ENCODE results near the gene MR1.

Gene MR1

DNA sequence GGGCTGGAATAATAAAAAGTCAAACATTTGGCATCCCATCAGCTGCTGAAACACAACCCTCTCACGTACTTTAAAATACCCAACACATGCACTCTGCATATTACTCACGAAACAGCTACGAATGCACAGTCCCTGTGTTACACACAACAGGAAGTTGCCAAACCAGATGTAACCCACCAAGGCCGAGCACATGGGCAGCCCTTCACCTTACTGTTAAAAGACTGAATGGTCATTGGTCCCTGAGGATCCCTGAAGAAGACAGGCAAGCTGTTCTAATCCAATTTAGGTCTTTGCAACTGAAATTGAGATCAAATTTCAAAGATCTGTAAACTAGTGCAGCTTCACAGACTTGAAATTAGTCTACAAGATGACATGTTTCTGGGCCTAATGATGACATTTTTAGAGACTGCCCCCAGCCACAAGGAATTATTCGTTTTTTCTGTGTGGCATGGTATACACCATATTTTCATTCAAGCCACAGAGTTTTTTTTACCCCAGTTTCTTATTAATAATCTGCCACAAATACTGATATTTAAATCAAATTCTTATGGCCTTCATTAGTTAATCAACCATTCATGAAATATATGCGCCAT lies 29.1 kb downstream of the MR1 start:
- in situ Hi-C loops (cut with MboI; ENCODE audit: low sequenced_read_pairs) = no loop called here

- in situ Hi-C loops (cut with MboI; ENCODE audit: low sequenced_read_pairs) = no loop called here
Observed at GRCh38 chr1:181064011-181064623, 30.3 kb downstream of the MR1 start.

- in situ Hi-C loops (cut with MboI; ENCODE audit: low sequenced_read_pairs) = no loop called here
Observed at GRCh38 chr1:181064702-181065101, 30.9 kb downstream of the MR1 start.

GRCh38 chr1:181073638-181074037 lies 39.9 kb downstream of the MR1 start:
- in situ Hi-C loops (cut with MboI; ENCODE audit: low sequenced_read_pairs) = no loop called here

GRCh38 chr1:181075766-181076350 lies 42.1 kb downstream of the MR1 start:
- in situ Hi-C loops (cut with MboI; ENCODE audit: low sequenced_read_pairs) = no loop called here

- in situ Hi-C loops (cut with MboI; ENCODE audit: low sequenced_read_pairs) = no loop called here
Observed at GRCh38 chr1:181076852-181077251, 43.1 kb downstream of the MR1 start.

DNA sequence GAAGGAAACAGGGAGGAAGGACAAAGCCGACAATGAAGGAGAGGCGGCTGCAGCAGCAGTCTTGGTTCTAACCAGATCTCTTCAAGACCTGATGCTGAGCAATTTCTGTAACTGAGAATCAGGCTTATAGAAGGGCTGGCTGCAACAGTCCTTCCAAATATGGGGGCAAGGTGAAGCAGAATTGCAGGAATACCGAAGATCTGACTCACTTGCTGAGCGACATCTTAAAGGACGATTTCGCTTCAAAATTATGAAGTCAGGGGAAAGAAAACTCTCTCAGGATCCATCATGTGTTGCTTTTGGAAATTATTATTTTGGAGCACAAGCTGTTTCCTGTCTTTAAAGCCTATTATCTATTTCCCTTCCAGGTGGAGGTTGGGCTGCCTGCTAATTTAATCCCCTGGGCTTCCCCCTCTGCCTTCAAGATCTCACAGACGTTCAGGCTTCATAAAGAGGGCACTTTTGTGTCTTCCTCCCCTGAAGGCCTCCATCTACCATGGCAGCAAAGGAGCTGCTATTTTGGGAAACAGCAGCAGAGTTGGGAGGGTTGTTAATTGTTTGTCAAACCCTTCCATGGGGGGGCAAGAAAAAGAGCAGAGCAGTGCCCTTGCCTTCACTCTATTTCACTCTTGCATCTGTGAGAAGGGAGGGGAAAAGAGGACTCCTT lies 43.9 kb downstream of the MR1 start:
- in situ Hi-C loops (cut with MboI; ENCODE audit: low sequenced_read_pairs) = no loop called here

DNA sequence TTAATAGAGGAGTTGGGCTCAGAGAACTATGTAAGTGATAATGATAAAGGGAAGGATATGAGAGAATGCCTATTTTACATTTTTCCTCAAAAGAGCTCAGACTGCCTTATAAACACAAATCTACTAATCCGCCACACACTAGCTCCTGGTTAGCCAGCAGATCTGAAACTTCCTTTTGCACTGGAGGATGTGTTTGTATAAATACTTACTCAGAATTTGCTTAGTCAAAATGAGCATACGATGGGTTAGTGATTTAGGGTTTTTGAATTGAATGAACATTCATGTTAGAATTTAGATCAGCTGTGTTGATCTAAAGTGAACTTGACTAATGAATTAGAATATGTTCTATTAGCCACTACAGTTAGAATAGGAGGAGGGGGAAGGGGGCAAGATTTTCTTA lies 45.6 kb downstream of the MR1 start:
- in situ Hi-C loops (cut with MboI; ENCODE audit: low sequenced_read_pairs) = no loop called here

GRCh38 chr1:181079920-181080319 lies 46.1 kb downstream of the MR1 start:
- in situ Hi-C loops (cut with MboI; ENCODE audit: low sequenced_read_pairs) = no loop called here

DNA sequence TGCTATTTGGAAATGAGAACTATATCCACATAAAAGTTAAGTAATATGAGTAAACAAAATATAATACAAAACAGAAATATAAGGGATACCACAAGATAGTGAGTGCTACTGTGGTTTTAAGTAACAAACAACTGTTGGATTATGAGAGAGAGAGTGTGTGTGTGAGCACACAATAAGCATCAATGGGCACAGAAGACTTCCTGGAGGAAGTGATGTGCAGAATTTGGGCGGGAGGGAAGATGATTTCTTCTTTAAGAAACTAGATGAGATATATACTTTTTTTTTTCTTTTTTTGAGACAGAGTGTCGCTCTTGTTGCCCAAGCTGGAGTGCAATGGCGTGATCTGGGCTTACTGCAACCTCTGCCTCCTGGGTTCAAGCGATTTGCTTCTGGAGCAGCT lies 46.8 kb downstream of the MR1 start:
- in situ Hi-C loops (cut with MboI; ENCODE audit: low sequenced_read_pairs) = no loop called here

DNA sequence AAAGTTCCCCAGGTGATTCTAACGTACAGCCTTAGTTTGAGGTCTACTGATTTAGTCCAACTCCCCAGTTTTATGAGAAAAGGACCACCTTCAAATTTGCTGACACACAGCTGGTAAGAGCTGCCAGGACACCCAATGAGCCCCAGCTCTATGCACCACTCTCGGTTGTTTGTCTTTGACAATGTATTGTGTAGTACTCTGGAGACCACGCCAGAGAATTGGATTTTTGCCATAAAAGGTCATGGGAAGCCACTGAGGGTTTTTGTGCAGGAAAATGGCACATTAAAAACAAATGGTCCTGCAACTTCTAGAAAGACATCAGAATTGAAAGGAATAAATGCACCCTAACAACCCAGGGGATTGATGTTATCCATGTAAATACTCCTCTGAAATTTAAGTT lies 47.6 kb downstream of the MR1 start:
- in situ Hi-C loops (cut with MboI; ENCODE audit: low sequenced_read_pairs) = no loop called here

DNA sequence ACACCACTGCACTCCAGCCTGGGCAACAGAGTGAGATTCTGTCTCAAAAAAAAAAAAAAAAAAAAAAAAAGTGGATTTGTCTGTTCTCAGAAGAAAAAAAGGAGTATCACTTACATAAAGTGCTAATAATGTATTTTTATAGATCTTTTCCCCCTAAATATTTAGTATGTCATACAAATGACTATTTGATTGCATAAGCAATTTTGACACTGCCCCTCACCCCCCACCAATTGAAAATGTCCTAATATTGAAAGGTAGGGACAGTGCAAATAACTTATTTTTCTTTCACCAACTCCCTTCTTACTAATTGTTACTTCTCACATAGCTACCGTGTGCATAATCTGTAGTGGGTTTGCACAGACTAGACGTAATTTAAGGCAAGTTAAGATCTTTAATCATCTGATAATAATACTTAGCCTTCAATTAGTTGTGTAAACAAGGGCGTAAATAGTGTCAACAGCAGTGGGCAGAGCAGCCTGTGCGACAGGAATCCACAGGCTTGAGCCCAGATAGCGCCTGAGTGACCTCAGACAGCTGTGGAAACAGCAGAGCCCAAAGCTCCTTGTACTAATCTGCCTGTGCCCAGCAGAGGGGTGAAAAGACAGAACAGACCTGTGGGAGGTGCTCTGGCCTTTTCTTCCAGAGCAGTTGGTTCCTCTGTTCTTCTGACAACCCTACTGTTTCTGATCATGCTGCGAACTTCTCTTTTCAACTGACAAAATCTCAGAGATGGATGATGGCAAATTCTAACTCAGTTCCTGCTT lies 50.2 kb downstream of the MR1 start:
- in situ Hi-C loops (cut with MboI; ENCODE audit: low sequenced_read_pairs) = no loop called here

DNA sequence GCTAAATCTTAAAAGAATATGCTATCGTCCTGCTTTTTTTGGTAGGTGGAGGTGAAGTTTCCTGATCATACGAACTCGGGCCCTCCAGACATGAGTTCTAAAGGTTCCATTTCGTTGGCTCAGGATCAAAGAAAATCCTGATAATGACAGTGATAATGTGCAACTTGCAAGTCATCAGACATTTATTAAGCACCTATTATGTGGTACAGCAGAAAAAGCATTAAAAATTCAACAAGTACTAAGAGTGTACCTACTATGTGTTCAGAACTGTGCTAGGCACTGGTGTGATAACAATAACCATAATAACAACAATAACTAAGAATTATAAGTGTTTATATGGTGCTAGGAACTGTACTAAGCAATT lies 50.8 kb downstream of the MR1 start:
- in situ Hi-C loops (cut with MboI; ENCODE audit: low sequenced_read_pairs) = no loop called here

DNA sequence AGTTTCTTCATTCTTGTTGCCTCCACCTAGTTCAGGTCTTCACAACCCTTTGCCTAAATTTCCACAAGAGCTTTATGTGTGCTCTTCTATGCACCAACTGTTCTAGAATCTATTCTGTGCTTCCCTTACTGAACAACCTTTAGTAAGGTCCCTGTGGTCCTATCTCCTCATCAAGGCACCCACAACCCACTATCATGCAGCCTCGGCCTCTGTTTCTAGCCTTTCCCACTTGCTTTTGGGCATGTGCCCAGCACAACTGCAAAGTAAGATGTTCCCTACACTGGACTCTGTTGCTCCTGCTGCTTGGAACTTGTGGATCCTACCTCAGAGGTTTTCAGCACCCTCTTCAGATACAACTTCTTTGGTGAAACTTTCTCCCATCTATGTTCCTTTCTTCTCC lies 52.3 kb downstream of the MR1 start:
- in situ Hi-C loops (cut with MboI; ENCODE audit: low sequenced_read_pairs) = no loop called here

GRCh38 chr1:181086926-181087325 lies 53.1 kb downstream of the MR1 start:
- in situ Hi-C loops (cut with MboI; ENCODE audit: low sequenced_read_pairs) = no loop called here

DNA sequence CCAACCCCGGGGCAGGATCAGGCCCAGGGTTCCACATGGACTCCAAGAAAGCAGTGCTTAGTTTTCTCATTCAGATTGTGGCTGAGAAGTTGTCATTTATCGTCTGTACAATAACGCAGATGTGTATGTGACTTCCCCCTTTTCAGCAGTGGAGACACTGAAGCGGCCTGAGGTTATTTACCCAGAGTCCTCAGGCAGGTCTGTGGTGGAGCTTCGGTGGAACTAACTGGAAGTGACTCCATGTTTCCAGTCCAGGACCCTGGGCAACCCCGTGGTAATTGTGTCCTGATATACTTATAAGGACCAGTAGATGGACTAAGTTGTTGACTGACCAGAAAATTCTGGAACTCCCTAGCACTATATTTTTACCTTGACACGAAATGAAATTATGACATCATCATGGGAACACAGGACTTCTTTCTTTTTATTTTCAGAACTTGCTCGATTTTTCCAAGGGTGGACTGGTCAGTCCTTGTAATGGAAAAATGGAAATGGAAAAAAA lies 53.7 kb downstream of the MR1 start:
- in situ Hi-C loops (cut with MboI; ENCODE audit: low sequenced_read_pairs) = no loop called here

DNA sequence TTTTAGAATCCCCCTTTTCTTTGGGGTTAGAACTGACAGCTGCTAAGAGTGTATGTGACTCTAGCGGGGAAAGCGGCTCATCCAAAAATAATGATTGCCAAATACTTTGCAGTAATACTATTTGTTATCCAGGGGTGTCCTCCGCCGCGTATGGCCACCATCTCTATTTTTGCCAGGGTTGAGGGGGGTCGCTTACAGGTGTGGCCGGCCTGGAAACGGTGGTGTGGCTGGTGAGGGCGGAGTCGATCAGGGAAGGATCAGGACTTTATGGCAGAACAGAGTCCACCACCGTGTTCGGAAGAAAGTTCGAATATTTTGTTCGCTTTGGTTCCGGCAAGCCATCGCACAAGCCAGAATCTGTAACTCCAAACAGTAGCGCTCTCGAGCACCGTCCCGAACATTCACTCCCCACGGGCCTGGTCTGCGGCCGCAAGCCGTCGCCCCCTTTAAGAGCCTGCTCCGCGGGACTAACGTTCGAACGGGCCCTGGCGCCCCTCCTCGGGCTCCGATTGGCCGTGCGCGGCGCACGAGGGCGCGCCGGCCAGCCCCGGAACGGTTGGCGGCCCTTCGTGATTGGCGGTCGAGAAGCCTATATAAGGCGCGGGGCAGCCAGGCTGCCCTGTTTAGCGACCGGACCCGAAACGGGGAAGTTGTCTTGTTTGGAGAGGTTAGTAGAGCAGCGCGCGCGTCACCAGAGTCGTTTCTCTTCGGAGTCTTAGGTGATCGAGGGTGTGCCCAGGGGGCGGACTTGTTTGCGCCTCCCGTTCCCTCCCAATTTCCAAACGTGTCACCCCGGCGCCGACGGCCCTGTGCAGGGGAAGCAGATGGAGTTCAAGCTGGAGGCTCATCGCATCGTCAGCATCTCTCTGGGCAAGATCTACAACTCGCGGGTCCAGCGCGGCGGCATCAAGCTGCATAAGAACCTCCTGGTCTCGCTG lies 54.6 kb downstream of the MR1 start, which contains the start of gene IER5:
TSS of gene IER5 (plus strand) at position 622 of the 938 bp plus-strand sequence. CDS start at position 825, 203 bp downstream.
- in situ Hi-C loops (cut with MboI; ENCODE audit: low sequenced_read_pairs) = no loop called here

DNA sequence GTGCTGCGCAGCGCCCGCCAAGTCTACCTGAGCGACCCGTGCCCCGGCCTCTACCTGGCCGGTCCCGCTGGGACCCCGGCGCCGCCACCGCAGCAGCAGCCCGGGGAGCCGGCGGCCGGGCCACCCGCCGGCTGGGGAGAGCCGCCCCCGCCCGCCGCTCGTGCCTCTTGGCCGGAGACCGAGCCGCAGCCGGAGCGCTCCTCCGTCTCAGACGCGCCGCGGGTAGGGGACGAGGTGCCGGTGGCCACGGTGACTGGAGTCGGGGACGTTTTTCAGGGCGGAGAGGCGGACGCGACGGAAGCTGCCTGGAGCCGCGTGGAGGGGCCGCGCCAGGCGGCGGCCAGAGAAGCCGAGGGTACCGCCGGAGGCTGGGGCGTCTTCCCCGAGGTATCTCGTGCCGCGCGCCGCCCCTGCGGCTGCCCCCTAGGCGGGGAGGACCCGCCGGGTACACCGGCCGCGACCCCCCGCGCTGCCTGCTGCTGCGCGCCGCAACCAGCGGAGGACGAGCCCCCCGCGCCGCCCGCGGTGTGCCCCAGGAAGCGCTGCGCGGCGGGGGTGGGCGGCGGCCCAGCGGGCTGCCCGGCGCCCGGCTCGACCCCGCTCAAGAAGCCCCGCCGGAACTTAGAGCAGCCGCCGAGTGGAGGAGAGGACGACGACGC lies 55.4 kb downstream of the MR1 start:
- in situ Hi-C loops (cut with MboI; ENCODE audit: low sequenced_read_pairs) = no loop called here

- in situ Hi-C loops (cut with MboI; ENCODE audit: low sequenced_read_pairs) = no loop called here
Observed at GRCh38 chr1:181089676-181090544, 56.1 kb downstream of the MR1 start.

Data from hTERT RPE-1 (cell line).